Keratinocyte (primary cell): ENCODE measurements around the gene ZNF695. TPM values are rescaled to one million over a fixed set of nuclear protein-coding genes. Genes with fewer than 3 reads are reported as not detected.

ENCODE experiments used
- DNase-seq: peaks from one replicate; pipeline ENCODE4 v3.0.0-alpha.2; 2011; ENCODE audit warnings: low read depth, missing footprints, low spot score
- FAIRE-seq: peaks from 2 replicates; lab custom pipeline; 2011; peaks lifted over from hg19 to GRCh38; lab: Jason Lieb, UNC
- H2AFZ ChIP-seq: 2 replicates; pipeline ENCODE4 v1.6.0; 2012; ENCODE audit warnings: low read length, control low read depth, inconsistent platforms; ENCODE audit not compliant: control insufficient read depth
- H3K27ac ChIP-seq: 2 replicates; pipeline ENCODE4 v1.5.1; 2011; ENCODE audit warnings: low read length; ENCODE audit not compliant: control insufficient read depth, insufficient read depth
- H3K27me3 ChIP-seq: 3 replicates; pipeline ENCODE4 v1.6.0; 2011; ENCODE audit warnings: low read length; ENCODE audit not compliant: control insufficient read depth, insufficient read depth; ENCODE audit errors: extremely low read depth
- H3K36me3 ChIP-seq, 2 experiments: 2 replicates in 1 of 2; 3 replicates in 1 of 2; pipeline ENCODE4 v1.5.1; 2011; ENCODE audit warnings: low read length in 2 of 2, mild to moderate bottlenecking in 1 of 2; ENCODE audit not compliant: control insufficient read depth in 2 of 2, insufficient read depth in 2 of 2; ENCODE audit errors: extremely low read depth in 1 of 2
- H3K4me1 ChIP-seq: 3 replicates; pipeline ENCODE4 v1.5.1; 2011; ENCODE audit warnings: low read length; ENCODE audit not compliant: control insufficient read depth, insufficient read depth; ENCODE audit errors: extremely low read depth
- H3K4me2 ChIP-seq: 3 replicates; pipeline ENCODE4 v1.6.0; 2011; ENCODE audit warnings: low read depth, low read length; ENCODE audit not compliant: control insufficient read depth, insufficient read depth; ENCODE audit errors: extremely low read depth
- H3K4me3 ChIP-seq, 3 experiments: fragments of 200-600 bp in 1 of 3; sonication (generic) in 1 of 3; 2 replicates in 2 of 3; 3 replicates in 1 of 3; pipeline ENCODE4 v1.5.1; 2011 to 2016; ENCODE audit warnings: low read length in 3 of 3, mild to moderate bottlenecking in 3 of 3, control low read depth in 2 of 3, inconsistent platforms in 1 of 3, low read depth in 1 of 3, mixed read lengths in 1 of 3, mixed run types in 1 of 3, moderate library complexity in 1 of 3; ENCODE audit not compliant: control insufficient read depth in 2 of 3, insufficient read depth in 2 of 3; ENCODE audit errors: extremely low read depth in 1 of 3
- H3K79me2 ChIP-seq: 2 replicates; pipeline ENCODE4 v1.6.0; 2012; ENCODE audit warnings: low read length; ENCODE audit not compliant: control insufficient read depth, insufficient read depth
- H3K9ac ChIP-seq: 3 replicates; pipeline ENCODE4 v1.6.0; 2011; ENCODE audit warnings: low read length; ENCODE audit not compliant: control insufficient read depth, insufficient read depth; ENCODE audit errors: extremely low read depth
- H3K9me1 ChIP-seq: 3 replicates; pipeline ENCODE4 v1.6.0; 2011; ENCODE audit warnings: low read length; ENCODE audit not compliant: control insufficient read depth, insufficient read depth; ENCODE audit errors: extremely low read depth
- H3K9me3 ChIP-seq: 2 replicates; pipeline ENCODE4 v1.5.1; 2012; ENCODE audit warnings: low read depth, low read length; ENCODE audit not compliant: control insufficient read depth
- H4K20me1 ChIP-seq: 3 replicates; pipeline ENCODE4 v1.6.0; 2011; ENCODE audit warnings: low read length; ENCODE audit not compliant: control insufficient read depth, insufficient read depth; ENCODE audit errors: extremely low read depth
- EZH2 ChIP-seq: IDR thresholded peaks from one replicate; pipeline ENCODE4 v1.6.1; 2012; ENCODE audit warnings: inconsistent platforms, mild to moderate bottlenecking, low read length, moderate library complexity
- dilution Hi-C: fragments of 300-500 bp; cut with MboI; formaldehyde crosslinking; loops from one replicate; pipeline ENCODE4 v1.7.0; 2020; ENCODE audit warnings: low sequenced_read_pairs; ENCODE audit not compliant: extremely low pct_ligation_motif_present
- polyA plus RNA-seq, 5 experiments: library from polyadenylated mRNA; depleted of rRNA in 3 of 5; stranded (reverse) in 3 of 5; stranded (forward) in 1 of 5; unstranded in 1 of 5; fragments of >200 nt; gene quantifications; 1 replicate in 1 of 5; 2 replicates in 3 of 5; 3 replicates in 1 of 5; pipeline versions ENCODE4 v1.2.1 to v1.2.3, GENCODE V29; 2011 to 2012; ENCODE audit warnings: missing spikeins in 2 of 5, low read depth in 1 of 5, low replicate concordance in 1 of 5
- TF ChIP-seq, protein P1 (sequence below), 3 experiments: IDR thresholded peaks in 1 of 3; conservative IDR thresholded peaks in 1 of 3; optimal IDR thresholded peaks in 1 of 3; 2 replicates in 2 of 3; 3 replicates in 1 of 3; pipeline versions ENCODE3 to v1.5.1; 2011; ENCODE audit warnings: low read length in 3 of 3, mild to moderate bottlenecking in 3 of 3, moderate library complexity in 2 of 3, control low read depth in 1 of 3, inconsistent platforms in 1 of 3; ENCODE audit not compliant: insufficient read depth in 2 of 3; ENCODE audit errors: extremely low read depth in 1 of 3

Gene ZNF695
- polyA plus RNA-seq, 1 donor (not counting 4 experiments of a cell fraction or from before 2014, with no cell fraction given): 0.89 TPM

DNA sequence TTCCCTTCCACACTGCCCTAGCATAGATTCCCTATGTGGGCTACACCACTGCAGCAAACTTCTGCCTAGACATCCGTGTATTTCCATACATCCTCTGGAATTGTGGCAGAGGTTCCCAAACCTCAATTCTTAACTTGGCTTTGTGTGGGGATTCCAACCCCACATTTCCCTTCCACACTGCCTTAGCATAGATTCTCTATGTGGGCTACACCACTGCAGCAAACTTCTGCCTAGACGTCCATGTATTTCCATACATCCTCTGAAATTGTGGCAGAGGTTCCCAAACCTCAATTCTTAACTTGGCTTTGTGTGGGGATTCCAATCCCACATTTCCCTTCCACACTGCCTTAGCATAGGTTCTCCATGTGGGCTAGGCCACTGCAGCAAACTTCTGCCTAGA is 39.4 kb upstream of the ZNF695 start:
- no peaks in the 10 kb centered on the region for H3K36me3 ChIP-seq
- FAIRE-seq: no peak

DNA sequence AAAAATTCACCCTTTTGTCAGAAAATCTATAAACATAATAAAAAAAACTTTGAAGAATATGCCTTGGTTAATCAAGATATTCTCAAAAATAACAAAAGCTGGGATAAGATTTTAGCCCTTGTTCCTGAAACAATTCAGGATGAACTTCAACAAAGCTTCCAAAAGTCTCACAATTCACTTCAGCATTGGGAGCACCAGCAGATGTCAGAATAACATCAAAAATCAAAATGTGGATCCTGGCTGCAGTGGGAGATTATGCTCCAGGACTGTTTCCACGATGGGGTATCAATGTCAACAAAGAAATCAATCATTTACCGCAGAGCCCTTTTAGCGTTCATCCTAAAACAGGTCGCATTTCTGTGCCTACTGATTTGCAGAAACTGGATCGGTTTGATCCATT is 35.5 kb upstream of the ZNF695 start:
- Histone ChIP-seq H3K36me3 (no peaks in the 10 kb centered on the region), H3K79me2 (peaks cover 5% of the 10 kb centered on the region), H2AFZ (no peak overlapping the region), H3K9me1 (no peaks in the 10 kb centered on the region), H3K4me3 (no peak overlapping the region), H3K9ac (no peak overlapping the region), H4K20me1 (no peaks in the 10 kb centered on the region), H3K27ac (no peak overlapping the region), H3K4me2 (no peak overlapping the region), H3K9me3 (peaks cover 13% of the 10 kb centered on the region), H3K27me3 (no peaks in the 10 kb centered on the region), H3K4me1 (no peaks in the 10 kb centered on the region)
- TF ChIP-seq EZH2: no peak
- TF ChIP-seq, protein P1, sequence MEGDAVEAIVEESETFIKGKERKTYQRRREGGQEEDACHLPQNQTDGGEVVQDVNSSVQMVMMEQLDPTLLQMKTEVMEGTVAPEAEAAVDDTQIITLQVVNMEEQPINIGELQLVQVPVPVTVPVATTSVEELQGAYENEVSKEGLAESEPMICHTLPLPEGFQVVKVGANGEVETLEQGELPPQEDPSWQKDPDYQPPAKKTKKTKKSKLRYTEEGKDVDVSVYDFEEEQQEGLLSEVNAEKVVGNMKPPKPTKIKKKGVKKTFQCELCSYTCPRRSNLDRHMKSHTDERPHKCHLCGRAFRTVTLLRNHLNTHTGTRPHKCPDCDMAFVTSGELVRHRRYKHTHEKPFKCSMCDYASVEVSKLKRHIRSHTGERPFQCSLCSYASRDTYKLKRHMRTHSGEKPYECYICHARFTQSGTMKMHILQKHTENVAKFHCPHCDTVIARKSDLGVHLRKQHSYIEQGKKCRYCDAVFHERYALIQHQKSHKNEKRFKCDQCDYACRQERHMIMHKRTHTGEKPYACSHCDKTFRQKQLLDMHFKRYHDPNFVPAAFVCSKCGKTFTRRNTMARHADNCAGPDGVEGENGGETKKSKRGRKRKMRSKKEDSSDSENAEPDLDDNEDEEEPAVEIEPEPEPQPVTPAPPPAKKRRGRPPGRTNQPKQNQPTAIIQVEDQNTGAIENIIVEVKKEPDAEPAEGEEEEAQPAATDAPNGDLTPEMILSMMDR (optimal IDR thresholded peaks at IDR 0.05 in 1 of 3, IDR thresholded peaks at IDR 0.05 in 1 of 3, conservative IDR thresholded peaks at IDR 0.05 in 1 of 3; ENCODE audit: extremely low read depth in 1 of 3, insufficient read depth in 2 of 3, low read length in 3 of 3): no peak
- no peak for DNase-seq
- dilution Hi-C loops: no loop called here
- no peak for FAIRE-seq

More for the DNA sequence above, 39.4 kb upstream of the ZNF695 start:
- H3K9ac ChIP-seq: no peak overlapping the region
- H3K4me2 ChIP-seq: no peak overlapping the region
- H3K79me2 ChIP-seq: peaks cover 3% of the 10 kb centered on the region
- dilution Hi-C loops: no loop called here
- no peaks in the 10 kb centered on the region for H3K9me1 ChIP-seq
- TF ChIP-seq EZH2: no peak
- TF ChIP-seq, protein P1 (optimal IDR thresholded peaks at IDR 0.05 in 1 of 3, IDR thresholded peaks at IDR 0.05 in 1 of 3, conservative IDR thresholded peaks at IDR 0.05 in 1 of 3; ENCODE audit: extremely low read depth in 1 of 3, insufficient read depth in 2 of 3, low read length in 3 of 3): no peak
- no peaks in the 10 kb centered on the region for H4K20me1 ChIP-seq
- no peak overlapping the region for H3K4me3 ChIP-seq
- DNase-seq: no peak
- H3K27ac ChIP-seq: no peak overlapping the region
- H3K9me3 ChIP-seq: peaks cover 7% of the 10 kb centered on the region
- H3K4me1 ChIP-seq: no peaks in the 10 kb centered on the region
- H3K27me3 ChIP-seq: no peaks in the 10 kb centered on the region
- H2AFZ ChIP-seq: no peak overlapping the region
